ENCODE results near the gene TOM1L2.

Gene TOM1L2

DNA sequence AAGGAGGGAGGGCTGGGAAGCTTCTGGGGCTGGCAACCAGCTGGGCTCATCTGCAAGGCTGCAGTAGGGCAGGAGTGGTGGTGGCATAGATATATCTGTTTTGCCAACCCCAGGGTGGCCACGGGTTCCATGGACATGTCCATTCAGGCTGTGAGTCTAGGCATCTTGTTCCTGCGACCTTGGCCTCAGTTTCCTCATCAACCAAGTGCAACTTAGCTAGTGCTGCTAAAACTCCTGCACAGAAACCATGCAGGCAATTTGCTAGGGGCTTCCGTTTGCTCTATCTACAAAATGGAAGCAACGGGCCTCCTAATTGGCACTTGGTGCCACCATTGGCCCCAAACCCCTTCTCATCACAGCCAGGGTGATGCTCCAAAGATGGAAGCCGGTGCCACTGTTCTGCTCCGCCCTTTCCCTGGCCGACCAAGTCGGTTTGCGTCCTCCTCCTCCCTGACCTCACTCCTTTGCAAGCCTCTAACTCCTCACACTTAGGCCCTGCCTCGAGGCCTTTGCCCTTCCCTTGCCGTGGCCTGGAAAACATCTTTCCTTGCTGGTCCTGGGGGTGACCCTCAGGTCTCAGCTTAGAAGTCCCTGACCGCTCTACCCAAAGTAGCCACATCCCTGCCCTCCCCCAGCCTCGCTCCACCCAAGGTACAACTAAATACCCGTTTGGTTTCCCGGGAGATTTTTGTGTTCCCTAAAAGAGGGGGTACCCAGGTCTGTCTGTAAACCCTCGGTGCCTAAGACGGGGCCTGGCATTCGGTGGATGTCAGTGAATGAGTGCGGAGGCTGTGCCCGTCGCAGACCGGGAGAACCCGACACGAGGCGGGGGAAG, 136.6 kb downstream of the TOM1L2 start:
- DNase-seq (ENCODE audit: low spot score), result no peak

DNA sequence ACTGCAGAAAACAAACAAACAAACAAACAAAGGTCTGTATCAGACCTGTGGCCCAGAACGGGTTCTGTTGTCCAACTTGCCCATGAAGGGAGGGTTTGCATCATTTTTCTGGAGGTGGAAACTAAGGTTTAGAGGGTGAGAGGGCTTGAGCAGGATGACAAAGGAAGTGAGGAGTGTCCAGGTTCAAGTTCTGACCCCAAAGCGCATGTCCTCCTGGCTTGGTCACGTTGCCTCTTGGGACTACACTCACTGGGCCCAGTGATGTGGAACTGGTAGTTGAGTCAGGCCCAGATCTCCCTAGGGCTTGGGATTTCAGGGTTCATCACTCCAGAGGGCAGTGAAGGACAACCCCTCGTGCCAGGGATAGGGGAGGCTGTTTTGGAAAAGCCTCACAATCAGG, 137.2 kb downstream of the TOM1L2 start:
- no peak for DNase-seq (ENCODE audit: low spot score)

DNA sequence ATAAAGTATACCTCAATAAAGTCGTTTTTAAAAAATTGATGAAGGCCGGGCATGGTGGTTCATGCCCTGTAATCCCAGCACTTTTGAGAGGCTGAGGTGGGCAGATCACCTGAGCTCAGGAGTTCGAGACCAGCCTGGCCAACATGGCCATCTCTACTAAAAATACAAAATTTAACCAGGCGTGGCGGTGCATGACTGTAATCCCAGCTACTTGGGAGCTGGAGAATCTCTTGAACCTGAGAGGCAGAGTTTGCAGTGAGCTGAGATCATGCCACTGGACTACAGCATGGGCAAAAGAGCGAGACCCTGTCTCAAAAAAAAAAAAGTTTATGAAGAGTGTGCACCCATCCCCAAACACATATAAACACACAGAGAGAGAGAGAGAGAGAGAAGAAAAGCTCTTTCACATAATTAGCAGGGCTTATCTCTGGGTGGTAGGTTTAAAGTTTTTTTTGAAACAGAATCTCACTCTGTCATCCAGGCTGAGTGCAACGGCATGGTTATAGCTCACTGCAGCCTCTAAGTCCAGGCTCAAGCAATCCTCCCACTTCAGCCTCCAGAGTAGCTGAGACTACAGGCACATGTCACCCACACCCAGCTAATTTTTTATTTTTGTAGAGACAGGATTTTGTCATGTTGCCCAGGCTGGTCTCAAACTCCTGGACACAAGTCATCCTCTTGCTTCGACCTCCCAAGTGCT, 138.4 kb downstream of the TOM1L2 start:
- no peak for DNase-seq (ENCODE audit: low spot score)

DNA sequence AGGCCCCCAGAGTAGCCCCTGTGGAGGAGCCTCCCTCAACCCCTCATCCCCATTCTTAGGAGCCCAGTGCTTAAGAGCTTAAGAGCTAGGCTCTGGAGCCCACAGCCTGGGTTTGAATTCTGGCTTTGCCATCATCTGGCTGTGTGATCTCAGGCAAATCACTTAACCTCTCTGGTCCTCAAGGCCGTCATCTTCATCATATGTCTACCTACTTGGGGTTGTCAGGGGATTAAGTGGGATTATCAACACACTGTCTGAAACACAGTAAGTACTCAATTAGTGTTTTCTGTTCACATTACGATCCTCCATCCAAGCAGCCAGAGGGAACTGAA, 140.2 kb downstream of the TOM1L2 start:
- no peak for DNase-seq (ENCODE audit: low spot score)

DNA sequence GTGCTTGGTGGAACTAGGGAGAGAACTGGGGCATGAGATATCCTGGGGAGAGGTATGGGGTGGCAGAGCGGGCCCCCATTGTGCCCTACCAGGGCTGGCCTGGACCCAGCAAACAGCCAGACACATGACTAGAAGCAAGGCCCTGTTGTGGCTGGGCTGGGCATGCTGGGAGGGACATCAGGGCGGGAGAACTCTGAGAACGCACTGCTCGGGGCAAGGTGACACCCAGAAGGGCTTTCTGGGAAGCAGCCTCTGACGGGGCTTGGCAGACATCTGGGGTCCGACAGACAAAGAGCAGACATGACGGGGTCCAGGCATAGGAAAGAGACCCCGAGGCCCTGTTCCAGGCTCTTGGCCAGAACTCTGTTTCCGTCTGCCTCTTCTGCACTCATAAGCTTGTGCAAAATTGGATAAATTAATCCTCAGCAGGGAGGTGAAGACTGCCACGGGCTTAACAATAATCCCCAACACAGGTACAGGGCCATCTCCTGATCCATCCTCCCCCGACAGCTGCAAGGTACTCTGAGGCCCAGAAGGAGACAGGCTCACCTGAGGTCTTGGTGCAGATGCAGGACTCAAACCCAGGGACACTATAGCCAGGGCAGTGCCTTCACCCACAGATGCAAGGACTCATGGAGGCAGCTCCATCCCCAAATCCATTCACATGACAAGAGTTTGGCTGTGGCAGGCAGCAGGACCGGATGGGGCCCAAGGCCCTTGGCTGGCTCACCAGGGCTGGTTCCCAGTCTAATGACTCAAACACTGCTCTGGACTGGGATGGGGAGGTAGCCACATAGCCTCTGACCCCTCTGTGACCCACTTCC, 140.8 kb downstream of the TOM1L2 start:
- peak; percentile 39 for DNase-seq (ENCODE audit: low spot score)

DNA sequence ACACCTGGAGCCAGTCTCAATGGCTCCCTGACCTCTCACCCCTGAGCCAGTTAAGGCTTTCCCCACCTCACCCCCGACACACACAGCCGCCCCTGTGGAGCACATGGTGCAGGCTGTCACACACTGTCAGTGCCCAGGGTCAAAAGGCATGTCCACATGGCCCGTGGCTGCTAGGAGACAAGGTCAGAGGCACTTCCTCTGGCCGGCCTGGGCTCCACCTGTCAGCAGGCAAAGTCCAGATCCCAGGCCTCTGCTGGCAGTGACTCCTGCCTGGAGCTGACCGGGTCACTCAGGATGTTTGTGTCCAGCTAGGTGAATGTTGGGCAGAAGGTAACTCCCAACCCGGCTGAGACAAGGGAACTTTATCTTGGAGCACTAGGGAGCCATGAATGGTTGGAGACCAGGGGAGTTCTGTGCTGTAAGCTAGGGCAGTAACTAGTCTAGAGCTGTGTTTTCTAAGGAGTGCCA, 141.4 kb downstream of the TOM1L2 start:
- DNase-seq (ENCODE audit: low spot score), result no peak

DNA sequence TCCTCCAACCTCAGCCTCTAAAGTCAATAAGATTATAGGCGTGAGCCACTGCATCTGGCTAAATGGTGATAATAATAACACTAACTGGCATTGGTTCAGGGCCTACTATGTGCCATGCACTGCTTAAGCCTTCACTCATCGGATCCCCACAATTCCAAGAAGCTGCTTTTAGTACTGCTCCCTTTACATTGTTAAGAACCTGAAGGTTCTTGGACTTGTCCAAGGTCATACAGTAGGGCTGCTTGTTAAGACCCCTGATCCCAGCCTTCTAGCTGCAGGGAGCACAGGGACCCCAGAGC, 142.0 kb downstream of the TOM1L2 start:
- no peak for DNase-seq (ENCODE audit: low spot score)

DNA sequence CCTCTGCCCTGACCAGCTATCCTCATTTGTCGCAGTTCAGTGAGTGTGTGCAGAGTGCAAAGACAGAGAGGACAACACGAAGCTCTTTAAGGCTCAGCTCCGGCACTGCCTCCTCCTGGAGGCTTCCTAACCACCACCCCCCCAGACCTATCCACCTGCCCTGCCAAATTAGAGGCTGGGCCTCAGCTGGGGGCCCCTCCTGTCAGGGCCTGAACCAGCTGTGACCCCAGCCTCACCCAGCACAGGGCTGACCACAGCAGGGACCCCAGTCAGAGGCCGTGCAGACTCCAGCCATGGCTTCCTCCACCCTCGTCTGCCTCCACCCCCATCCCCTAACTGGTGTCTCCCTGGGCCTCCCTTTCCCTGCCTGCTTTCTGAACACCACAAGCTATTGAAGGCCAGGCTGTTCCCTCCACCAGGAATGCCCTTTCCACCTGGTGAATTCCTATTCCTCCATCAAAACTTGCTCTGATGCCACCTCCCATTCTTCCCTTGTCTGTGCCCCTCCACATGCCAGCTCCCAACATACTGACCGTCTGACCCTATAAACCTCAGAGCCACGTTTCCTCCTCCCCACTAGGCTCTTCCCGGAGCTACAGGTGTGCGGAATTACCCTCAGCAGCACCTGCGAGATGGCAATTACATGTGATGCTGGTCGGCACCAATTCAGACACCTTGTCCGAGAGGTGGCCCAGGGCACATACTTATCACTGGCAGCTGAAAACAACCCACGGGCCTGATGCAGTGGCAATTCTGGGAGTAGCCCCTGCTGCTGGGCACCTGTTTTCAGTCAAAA, 144.2 kb downstream of the TOM1L2 start:
- no peak for DNase-seq (ENCODE audit: low spot score)

DNA sequence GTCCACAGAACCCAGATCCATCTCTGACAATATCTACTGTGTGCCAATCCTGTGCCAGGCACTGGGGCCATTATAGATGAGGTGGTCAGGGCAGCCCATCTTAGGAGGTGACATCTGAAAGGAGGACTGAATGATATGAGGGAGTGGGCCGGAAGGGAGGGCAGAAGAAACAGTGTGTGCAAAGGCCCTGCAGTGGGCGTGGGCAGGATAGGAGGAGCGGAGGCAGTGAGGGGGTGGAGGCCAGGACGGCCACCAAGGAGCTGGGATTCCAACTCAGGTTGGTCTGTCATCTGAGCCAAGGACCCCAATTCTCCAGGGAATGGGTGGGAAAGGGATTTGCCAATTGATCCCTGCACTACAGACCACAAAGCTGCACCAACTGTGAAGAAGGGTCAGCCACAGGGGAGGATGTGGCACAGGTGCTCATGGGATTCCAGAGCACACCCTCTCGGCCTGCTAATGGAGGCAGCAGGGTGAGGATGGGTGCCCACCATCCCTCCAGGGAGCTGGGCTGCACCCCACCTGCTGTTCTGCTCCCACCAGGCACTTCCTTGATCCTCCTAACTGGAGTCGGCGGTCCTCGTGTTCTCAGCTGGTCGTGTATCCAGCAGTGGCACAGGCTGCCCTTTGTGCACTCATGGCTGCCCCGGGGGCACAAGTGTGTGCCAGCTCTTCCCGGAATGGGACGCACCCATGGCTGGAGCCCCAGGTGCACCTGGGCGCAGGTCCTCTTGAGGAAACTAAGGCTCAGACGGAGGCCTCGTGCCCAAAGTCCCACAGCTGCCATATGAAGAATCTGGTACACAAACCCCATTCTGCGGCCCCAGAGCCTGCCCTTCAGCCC, 145.0 kb downstream of the TOM1L2 start:
- no peak for DNase-seq (ENCODE audit: low spot score)

DNA sequence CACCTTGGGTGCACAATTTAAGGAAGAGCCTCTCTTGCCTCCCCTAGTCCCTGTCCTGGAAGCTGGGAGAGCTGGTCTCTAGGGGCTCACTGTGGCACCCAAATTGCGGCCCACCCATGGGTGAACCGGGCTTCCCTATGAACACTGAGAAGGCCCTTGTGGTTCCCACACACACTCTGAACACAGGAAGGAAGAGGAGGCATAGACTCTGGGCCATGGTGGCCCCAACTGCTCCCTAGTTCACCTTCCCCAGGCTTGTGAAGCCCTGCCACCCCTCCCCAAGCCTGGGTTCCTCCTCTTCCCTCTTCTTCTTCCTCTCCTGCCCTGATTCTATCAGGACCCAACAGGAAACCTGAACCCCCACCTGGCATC, 145.9 kb downstream of the TOM1L2 start:
- no peak for DNase-seq (ENCODE audit: low spot score)

DNA sequence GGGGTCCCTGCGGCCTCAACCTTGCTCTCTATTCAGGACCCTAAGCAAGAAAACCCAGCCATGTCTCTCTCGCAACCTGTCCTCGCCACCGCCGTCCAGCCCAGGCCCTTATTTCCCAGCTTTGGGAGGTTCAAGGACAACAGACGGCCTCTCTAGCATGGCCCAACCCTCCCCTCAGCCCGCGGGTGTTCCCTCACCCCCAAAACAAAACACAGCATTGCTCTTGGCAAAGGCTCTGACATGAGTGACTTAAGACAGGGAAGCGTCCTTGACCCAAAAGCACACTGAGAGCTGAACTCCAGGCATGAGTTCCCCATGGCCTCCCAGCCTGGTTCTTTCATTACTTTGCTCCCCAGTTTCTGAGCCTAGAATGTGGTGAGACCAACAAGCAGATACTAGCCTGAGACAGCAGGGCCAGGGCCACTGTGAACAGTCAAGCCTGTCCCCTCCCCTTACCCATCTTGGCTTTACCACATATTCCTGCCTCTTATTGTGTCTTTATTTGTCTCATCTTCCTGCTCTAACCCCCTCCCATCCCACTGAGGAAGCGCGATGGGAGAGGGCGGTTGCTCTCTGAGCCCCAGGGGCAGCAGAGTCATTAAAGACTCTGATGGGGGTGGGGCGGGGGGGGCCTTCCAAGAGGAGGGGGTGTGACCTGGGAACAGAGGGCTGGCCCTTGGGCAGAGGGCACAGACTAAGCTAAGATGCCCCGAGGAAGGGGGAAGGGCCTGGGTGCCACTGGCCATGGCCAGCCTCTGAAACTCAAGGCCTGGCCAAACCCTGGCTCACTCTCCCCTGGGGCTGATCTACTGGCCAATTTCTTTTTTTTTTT, 147.2 kb downstream of the TOM1L2 start:
- peak; percentile 15 for DNase-seq (ENCODE audit: low spot score)

DNA sequence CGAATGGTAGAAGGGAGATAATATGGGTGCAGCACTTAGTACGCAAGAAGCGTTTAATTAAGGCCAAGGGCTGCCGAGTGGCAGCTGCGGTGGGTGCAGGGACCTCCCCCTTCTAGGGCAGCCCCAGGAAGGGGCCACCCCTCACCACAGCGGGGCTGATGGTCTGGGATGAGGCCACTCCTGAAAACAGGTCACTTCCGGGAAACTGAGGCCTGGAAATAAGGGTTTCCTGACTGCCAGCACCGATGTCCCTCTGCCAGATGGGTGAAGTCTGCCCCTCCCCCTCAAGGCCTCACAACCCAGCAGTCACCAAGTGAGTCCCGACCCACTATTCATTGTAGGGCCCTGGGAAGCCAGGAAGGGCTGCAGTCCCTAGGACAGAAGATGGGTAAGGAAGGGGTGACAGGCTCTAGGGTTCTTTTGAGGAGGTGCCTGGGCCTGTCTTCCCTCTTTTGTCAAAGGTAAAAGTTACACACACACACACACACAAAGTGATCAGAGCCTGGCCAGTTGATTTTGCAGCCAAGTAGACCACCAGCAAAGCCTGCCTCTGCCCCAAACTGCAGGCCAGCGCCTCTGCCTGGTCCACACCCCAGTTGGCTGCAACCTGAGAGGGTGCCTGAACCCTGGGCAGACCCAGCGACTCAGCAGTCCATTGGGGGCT, 147.9 kb downstream of the TOM1L2 start:
- no peak for DNase-seq (ENCODE audit: low spot score)

DNA sequence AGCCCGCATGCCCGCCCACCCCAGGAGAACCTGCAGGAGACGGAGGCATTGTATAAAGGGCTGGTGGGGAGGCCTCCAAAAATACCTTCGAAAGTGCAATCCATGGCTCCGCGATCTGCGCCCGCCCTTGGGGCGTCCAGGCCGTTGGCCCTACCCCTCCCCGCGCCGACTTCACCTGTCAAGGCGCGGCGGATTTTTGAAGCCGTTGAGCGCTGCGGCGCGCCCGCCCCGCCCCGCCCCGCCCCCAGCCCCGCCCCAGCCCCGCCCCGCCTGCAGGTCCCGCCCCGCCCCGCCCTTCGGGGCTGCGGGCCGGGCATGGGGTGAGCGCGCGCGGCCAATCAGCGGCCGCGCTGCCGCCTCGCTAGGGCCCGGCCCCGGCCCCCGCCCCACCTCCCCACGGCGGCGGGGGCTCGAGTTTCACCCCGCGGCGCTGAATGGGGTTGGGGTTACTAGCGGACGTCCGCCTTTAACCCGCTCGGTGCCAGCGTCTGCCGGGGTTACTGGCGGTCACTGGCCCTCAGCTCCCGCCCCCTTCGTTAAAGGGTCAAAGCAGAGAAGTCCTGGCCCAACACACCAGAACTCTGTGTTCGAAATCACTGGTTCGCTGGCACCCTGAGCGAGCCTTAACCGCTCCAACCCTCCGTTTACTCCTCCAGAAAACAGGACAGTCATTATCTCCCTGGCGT, 148.6 kb downstream of the TOM1L2 start:
- peak; percentile 99 for DNase-seq (ENCODE audit: low spot score)

DNA sequence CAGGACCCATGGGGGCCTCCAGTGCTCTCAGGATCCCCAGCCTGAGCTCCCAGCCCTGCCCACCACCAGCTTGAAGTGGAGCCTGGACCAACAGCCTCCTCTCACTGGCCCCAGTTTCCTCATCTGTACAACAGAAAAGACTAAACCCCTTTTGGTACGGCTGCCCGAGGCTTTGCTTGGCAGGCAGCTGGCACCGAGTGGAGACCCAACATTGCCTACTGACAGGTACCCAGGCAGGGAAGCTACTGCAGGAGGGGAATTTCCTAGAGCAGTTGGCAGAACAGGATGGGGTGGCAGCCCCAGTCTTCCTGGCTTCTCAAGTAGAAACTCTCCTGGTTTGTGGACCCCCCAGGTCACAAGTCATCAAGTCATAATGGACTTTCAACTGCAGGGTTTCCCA, 149.6 kb downstream of the TOM1L2 start:
- DNase-seq (ENCODE audit: low spot score), result no peak

DNA sequence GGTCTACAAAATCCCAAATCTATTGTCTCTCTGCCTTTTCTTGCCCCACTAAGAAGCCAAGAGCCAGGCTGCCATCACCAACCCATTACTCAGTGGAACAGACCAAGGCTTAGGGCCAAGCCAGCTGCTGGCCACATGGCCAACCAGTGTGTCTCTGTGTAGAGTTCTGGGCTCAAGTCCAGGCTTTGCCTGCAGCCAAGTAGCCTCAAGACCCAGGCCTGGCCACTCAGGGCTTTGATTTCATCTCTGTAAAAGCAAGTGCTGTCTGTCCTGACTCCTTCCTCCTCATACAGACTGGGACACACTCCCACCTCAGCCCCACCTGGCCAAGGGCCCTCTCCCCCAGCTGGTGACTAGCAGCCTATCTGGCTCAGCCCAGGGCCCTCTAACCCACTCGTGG, 150.0 kb downstream of the TOM1L2 start:
- DNase-seq (ENCODE audit: low spot score), result peak; percentile 81

DNA sequence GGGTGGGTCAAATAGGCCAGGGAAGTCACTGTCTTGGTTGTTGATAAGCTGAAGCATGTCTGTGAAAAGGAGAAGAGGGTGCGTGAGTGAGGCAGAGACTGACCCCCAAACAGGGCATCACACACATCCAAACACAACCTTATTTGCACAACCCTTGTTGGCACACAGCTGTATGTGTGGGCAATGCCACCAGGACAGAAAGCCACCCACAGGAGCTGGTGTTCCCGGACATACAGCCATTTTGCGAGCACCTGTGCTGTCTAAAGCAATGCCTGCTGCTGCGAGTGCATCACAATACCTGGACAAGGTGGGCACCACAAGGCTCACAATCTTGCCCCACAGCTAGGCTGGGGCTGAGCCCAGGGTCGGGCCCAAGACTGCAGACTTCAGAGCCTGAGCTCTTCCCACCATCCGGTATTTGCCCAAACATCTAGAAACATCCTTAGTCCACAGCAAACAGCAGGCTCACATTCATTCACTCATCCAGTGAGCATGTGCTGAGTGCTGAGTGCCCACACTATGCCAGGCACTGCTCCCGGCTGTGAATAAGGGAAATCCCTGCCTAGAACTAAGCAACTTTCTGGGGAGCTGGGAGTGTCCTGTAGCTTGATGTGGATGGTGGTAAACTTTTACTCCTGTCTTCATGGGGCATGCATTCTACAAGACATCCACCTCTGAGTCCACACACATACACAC, 151.6 kb downstream of the TOM1L2 start:
- no peak for DNase-seq (ENCODE audit: low spot score)

DNA sequence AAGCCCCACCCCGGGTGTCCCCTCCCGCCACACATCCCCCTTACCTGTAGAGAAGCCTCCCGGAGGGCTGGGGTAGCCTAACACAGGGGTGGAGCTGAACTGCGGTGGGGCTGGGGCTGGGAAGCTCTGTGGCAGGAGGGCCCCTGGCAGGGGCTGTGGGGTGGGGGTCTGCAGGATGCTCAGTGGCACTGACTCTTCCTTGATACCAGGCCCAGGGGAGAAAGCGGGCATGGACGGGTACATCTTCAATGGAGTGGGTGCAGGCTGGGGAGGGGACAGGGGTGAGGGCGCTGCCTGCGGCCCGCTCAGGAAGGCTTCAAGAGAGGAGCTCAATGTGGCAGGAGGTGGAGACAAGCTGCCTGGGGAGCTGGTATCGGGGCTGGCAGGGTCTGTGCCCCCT, 152.2 kb downstream of the TOM1L2 start:
- DNase-seq (ENCODE audit: low spot score), result no peak

DNA sequence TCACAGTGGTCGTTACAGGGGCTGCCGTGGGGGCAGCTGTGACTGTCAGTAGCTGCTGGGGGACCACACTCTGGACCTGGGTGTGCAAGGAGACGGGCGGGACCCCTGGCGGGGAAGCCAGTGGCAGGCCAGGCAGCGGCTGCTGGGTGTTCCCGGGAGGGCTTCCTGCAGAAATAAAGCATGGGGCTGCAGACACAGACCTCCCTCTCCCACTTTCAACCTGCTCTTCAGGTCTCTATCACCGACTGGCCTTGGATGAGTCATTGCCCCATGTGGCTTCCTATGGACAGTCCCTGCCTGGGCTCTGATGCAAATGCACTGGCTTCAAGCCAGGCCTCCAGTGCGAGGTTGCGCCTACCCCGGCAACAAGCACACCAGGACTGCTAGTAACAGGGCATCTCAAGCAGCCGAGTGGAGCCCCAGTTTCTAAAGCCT, 152.6 kb downstream of the TOM1L2 start:
- DNase-seq (ENCODE audit: low spot score), result peak; percentile 86

DNA sequence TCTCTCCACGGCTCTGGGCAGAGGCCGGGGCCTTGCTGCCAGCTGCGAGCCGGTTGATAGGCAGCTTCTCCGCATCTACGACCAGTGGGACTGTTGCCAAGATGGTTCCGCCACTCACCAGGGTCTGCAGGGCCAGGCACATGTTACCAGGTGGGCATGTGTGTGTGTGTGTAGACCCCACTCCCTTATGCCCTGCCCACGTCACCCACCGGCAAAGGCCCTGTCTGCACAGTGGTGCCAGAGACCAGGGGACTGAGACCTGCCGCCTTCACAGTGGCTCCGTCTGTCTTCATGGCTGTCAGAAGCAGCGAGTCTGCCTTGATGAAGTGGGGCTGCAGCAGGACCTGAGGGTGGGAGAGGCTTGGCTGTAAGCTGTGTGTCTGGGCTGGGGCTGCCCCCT, 153.1 kb downstream of the TOM1L2 start:
- DNase-seq (ENCODE audit: low spot score), result no peak

Data from AG08396 (cell line).